Right lobe of liver (tissue), 6 donors: ENCODE data around the gene LHFPL2. TPM values are rescaled to one million over a fixed set of nuclear protein-coding genes. Genes with fewer than 3 reads are reported as not detected.
"Not testable (repeated sequence)": the region's sequence is repeated elsewhere in the genome, so short reads cannot be mapped to it uniquely, and the experiment has no call there.

Experiments
- ATAC-seq, 4 donors: fragments of 200-7000 bp; cut with Tn5 transposase; one replicate each; pipeline ENCODE4 v1.9.1; 2020; ENCODE audit warnings: mild to moderate bottlenecking in 4 of 4, moderate library complexity in 4 of 4
- DNase-seq, 3 donors: peaks; one replicate each; pipeline ENCODE4 v3.0.0-alpha.2; 2020
- H3K27ac ChIP-seq, 3 donors: fragments of 200-600 bp; one replicate each; pipeline ENCODE4 v1.8.0; 2022
- H3K27me3 ChIP-seq, 2 donors: fragments of 200-600 bp; one replicate each; pipeline ENCODE4 v1.8.0; 2022
- H3K36me3 ChIP-seq, 4 donors: fragments of 200-600 bp; sonication (generic) in 1 of 4; one replicate each; pipeline versions ENCODE4 v1.5.1 to v1.8.0; 2017 to 2022; ENCODE audit warnings: control low read depth in 1 of 4
- H3K4me1 ChIP-seq, 4 donors: fragments of 200-600 bp; sonication (generic) in 1 of 4; one replicate each; pipeline versions ENCODE4 v1.5.1 to v1.8.0; 2017 to 2022; ENCODE audit warnings: control low read depth in 1 of 4
- H3K4me3 ChIP-seq, 3 donors: fragments of 200-600 bp; one replicate each; pipeline ENCODE4 v1.8.0; 2022
- H3K9me3 ChIP-seq, 4 donors: fragments of 200-600 bp; sonication (generic) in 1 of 4; one replicate each; pipeline versions ENCODE4 v1.5.1 to v1.8.0; 2017 to 2022; ENCODE audit warnings: control low read depth in 1 of 4
- POLR2A ChIP-seq: fragments of 450-650 bp; IDR thresholded peaks from one replicate; pipeline ENCODE4 v1.6.1; 2017; ENCODE audit warnings: antibody characterized with exemption, mild to moderate bottlenecking
- WGBS: methylation state at CpG from one replicate; pipeline ENCODE4 v1.1.6; 2018; ENCODE audit warnings: low coverage, low lambda C conversion rate; ENCODE audit not compliant: insufficient coverage; ENCODE audit errors: missing lambda C conversion rate; 5-methylcytosine and 5-hydroxymethylcytosine counted together
- intact Hi-C, 2 donors: fragments of 100-400 bp; cut with DNase I; formaldehyde crosslinking; loops; one replicate each; pipeline versions ENCODE4 v1.11.2 to v1.14.1; 2022
- long read RNA-seq: library from polyadenylated mRNA; unstranded; transcript quantifications from one replicate; pipeline ENCODE4 v2.0.0, GENCODE V29; 2019
- total RNA-seq, 6 experiments: library from RNA; depleted of rRNA in 2 of 6; stranded (reverse); fragments of >200 nt in 2 of 6; fragmentation: NEBNext Ultra II Directional in 3 of 6; extraction: Animal tissue kit (Norgen Biotek cat#: 25700) in 3 of 6; gene quantifications; one replicate each; pipeline versions ENCODE4 v1.1.0 to v1.2.4, GENCODE V29; 2016 to 2023
- TF ChIP-seq, protein P1 (sequence below), 4 donors: fragments of 200-600 bp in 3 of 4; fragments of 450-650 bp in 1 of 4; IDR thresholded peaks; one replicate each; pipeline versions ENCODE4 v1.5.1 to v1.8.0; 2016 to 2022; ENCODE audit warnings: antibody characterized with exemption in 4 of 4, mild to moderate bottlenecking in 2 of 4
- donor health status: DM: no; HTN: yes; CAD: no.
- donor health status: DM: no; HTN: no; CAD: no.
- donor health status: DM: no; HTN: no; CAD: no.
- donor health status: DM: no; HTN: yes; CAD: no.
- donor health status: DM: no; HTN: yes; CAD: no.

Gene LHFPL2
- 10 to 100 TPM in 1 of 6 experiments, 1 to 10 TPM in 5; 2.6 to 11.8 (median 4.3) TPM for total RNA-seq
- long read RNA-seq, result 0 reads

GRCh38 chr5:78648359-78649210 is at the start of gene LHFPL2:
Gene LHFPL2, minus strand, starts transcription at chr5:78648772. Its CDS starts 138,559 bp downstream, at chr5:78510213.
- 0% methylated on average over 13 of the region's 112 CpGs for WGBS
- ATAC-seq (peak; percentile 78 to 90 (median 82)), DNase-seq (peak; percentile 65 to 82 (median 68))
- Histone ChIP-seq H3K9me3 (no peaks in the 10 kb centered on the region), H3K4me1 (peaks cover 0 to 12% (median 2%) of the 10 kb centered on the region in 4 donors), H3K36me3 (no peaks in the 10 kb centered on the region), H3K27me3 (peaks cover 0 to 5% of the 10 kb centered on the region in 2 donors), H3K27ac (peak within 1 kb of the TSS; percentile 44 to 83 (median 45)), H3K4me3 (peak within 1 kb of the TSS; percentile 53 to 62 (median 56))
- TF ChIP-seq POLR2A, result no peak
- TF ChIP-seq, protein P1, sequence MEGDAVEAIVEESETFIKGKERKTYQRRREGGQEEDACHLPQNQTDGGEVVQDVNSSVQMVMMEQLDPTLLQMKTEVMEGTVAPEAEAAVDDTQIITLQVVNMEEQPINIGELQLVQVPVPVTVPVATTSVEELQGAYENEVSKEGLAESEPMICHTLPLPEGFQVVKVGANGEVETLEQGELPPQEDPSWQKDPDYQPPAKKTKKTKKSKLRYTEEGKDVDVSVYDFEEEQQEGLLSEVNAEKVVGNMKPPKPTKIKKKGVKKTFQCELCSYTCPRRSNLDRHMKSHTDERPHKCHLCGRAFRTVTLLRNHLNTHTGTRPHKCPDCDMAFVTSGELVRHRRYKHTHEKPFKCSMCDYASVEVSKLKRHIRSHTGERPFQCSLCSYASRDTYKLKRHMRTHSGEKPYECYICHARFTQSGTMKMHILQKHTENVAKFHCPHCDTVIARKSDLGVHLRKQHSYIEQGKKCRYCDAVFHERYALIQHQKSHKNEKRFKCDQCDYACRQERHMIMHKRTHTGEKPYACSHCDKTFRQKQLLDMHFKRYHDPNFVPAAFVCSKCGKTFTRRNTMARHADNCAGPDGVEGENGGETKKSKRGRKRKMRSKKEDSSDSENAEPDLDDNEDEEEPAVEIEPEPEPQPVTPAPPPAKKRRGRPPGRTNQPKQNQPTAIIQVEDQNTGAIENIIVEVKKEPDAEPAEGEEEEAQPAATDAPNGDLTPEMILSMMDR (IDR thresholded peaks at IDR 0.05), result no peak
- intact Hi-C loops, result no loop called here

- no peaks in the 10 kb centered on the region for H3K9me3 ChIP-seq
- no peaks in the 10 kb centered on the region for H3K4me1 ChIP-seq
- TF ChIP-seq POLR2A, result no peak
- TF ChIP-seq, protein P1 (IDR thresholded peaks at IDR 0.05), result no peak
- no peaks in the 10 kb centered on the region for H3K36me3 ChIP-seq
- DNase-seq (no peak), ATAC-seq (no peak)
- no peak overlapping the region for H3K27ac ChIP-seq
- no peak overlapping the region for H3K4me3 ChIP-seq
- peaks cover 0 to 12% of the 10 kb centered on the region in 2 donors for H3K27me3 ChIP-seq
- intact Hi-C loops, result no loop called here
These were observed 48.1 kb upstream of the LHFPL2 start for GRCh38 chr5:78696637-78697036.

DNA sequence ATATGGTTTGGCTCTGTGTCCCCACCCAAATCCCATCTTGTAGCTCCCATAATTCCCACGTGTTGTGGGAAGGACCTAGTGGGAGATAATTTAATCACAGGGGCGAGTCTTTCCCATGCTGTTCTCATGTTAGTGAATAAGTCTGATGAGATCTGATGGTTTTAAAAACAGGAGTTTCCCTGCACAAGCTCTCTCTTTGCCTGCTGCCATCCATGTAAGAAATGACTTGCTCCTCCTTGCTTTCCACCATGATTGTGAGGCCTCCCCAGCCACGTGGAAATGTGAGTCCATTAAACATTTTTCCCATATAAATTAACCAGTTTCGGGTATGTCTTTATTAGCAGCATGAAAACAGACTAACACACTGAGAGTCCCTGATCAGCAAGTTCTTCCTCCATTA is 47.5 kb upstream of the LHFPL2 start:
- H3K27ac ChIP-seq, H3K36me3 ChIP-seq, H3K4me1 ChIP-seq, intact Hi-C loops, DNase-seq, ATAC-seq, H3K9me3 ChIP-seq, H3K4me3 ChIP-seq: not testable (repeated sequence)
- peaks cover 0 to 12% of the 10 kb centered on the region in 2 donors for H3K27me3 ChIP-seq
- WGBS, result 59% methylated on average over 4 of the region's 4 CpGs

- DNase-seq (no peak), ATAC-seq (no peak)
- no peaks in the 10 kb centered on the region for H3K9me3 ChIP-seq
- TF ChIP-seq, protein P1 (IDR thresholded peaks at IDR 0.05), result no peak
- no peak for TF ChIP-seq POLR2A
- H3K4me1 ChIP-seq, result no peaks in the 10 kb centered on the region
- no peak overlapping the region for H3K4me3 ChIP-seq
- peaks cover 0 to 12% of the 10 kb centered on the region in 2 donors for H3K27me3 ChIP-seq
- no peak overlapping the region for H3K27ac ChIP-seq
- intact Hi-C loops, result no loop called here
- no peaks in the 10 kb centered on the region for H3K36me3 ChIP-seq
These were observed 44.8 kb upstream of the LHFPL2 start for GRCh38 chr5:78693339-78693738.

DNA sequence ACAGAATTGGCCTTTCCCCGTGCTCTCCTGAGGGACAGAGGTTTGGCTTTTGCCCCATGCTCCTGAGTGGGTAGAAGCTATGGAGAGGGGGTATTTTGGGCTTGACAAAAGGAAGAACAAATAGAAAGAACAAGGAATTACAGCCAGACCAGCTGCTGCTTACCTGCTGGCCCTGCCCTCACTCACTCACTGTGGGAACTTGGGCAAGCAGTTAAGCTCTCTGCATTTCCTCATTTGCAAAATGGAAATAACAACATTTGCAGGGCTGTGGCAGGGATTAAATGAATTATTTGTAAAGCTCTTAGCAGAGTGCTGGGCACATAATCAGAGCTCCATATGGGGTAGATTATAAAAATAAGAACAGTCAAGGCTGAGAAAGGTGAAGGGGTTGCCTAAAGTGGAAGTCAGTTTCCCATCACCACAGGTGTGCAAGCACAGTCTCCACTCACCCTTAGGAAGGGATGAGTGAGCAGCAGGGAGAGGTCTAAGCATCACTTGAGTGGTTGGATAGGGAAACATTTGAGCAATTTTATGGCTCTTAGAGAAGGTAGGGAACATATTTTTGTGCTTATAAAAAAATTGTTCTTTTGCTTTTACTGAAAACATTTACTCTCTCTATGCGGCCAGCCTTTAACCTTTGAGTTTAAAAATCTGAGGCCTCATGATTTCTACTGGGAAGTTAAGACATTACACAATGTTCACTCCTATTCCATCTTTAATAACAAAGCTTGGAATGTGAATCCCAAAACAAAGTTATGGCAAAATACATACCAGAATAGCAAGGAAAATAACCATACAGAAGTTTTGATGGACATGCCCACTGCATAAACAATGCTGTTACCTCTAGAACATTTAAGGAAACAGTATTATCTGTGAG is 42.8 kb upstream of the LHFPL2 start:
- Histone ChIP-seq H3K9me3 (no peaks in the 10 kb centered on the region), H3K27ac (no peak overlapping the region), H3K4me1 (no peaks in the 10 kb centered on the region), H3K4me3 (no peak overlapping the region), H3K27me3 (peaks cover 0 to 12% of the 10 kb centered on the region in 2 donors), H3K36me3 (no peaks in the 10 kb centered on the region)
- intact Hi-C loops, result no loop called here
- ATAC-seq, result no peak
- WGBS, result 69% methylated on average over 2 of the region's 2 CpGs
- DNase-seq, result no peak
- TF ChIP-seq POLR2A, result no peak
